ENCODE results near the gene LDB2.

- no peak for TF ChIP-seq YY1 (IDR thresholded peaks at IDR 0.05; ENCODE audit: insufficient read depth, insufficient read length)
- TF ChIP-seq SUZ12 (IDR thresholded peaks at IDR 0.05; ENCODE audit: extremely low read depth, insufficient read depth, insufficient read length), result no peak
Measured at GRCh38 chr4:16659694-16660093, 238.8 kb downstream of the LDB2 start.

Measured in NT2/D1 (cell line).